Brain microvascular endothelial cell (primary cell): Measurements from ENCODE around the gene STX16.
"Not testable (repeated sequence)": the region's sequence is repeated elsewhere in the genome, so short reads cannot be mapped to it uniquely, and the experiment has no call there.

Experiments used
- DNase-seq: peaks from one replicate; pipeline ENCODE4 v3.0.0-alpha.2; 2020
- H3K27ac ChIP-seq: fragments of 250-450 bp; sonication (Bioruptor Pico); 2 replicates; pipeline ENCODE4 v1.5.1; 2020; ENCODE audit warnings: mild to moderate bottlenecking, moderate library complexity
- H3K27me3 ChIP-seq: fragments of 250-450 bp; sonication (Bioruptor Pico); replicated peaks from 2 replicates; pipeline ENCODE4 v1.5.1; 2020; ENCODE audit warnings: mild to moderate bottlenecking
- H3K36me3 ChIP-seq: fragments of 250-450 bp; sonication (Bioruptor Pico); replicated peaks from 2 replicates; pipeline ENCODE4 v1.5.1; 2020; ENCODE audit warnings: mild to moderate bottlenecking
- H3K4me3 ChIP-seq: 2 replicates; pipeline ENCODE4 v1.5.1; 2011; ENCODE audit warnings: low read depth, mild to moderate bottlenecking, control low read depth, low read length, moderate library complexity
- in situ Hi-C: cut with HindIII; loops from 2 replicates; pipeline ENCODE4 v1.10.0; 2017; ENCODE audit warnings: low sequenced_read_pairs, low pct_ligation_motif_present
- TF ChIP-seq, protein P1 (sequence below): IDR thresholded peaks from 2 replicates; pipeline ENCODE4 v1.5.1; 2011; ENCODE audit warnings: low read depth, mild to moderate bottlenecking, moderate library complexity, low read length, control low read depth, inconsistent platforms; ENCODE audit errors: missing control alignments

The STX16 gene

DNA sequence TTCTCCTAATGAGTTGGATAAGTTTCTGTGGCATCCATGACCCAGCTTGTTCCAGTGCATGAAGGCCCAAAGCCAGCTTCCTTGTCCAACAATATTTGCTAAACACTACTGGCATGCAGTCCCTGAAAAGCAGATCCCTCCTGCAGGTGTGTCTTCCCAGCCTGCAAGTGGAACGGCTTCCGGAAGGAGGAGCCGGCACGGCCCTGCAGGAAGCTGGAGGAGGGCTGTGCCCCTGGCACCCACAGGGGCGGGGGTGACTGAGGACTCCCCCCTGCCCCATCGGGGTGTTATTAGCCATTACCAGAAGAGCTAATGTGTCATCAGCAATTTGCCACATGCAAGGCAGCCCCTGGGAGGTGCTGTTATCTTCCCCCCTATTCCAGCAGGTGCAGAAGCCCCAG, 68.9 kb downstream of the STX16 start:
- TF ChIP-seq, protein P1, sequence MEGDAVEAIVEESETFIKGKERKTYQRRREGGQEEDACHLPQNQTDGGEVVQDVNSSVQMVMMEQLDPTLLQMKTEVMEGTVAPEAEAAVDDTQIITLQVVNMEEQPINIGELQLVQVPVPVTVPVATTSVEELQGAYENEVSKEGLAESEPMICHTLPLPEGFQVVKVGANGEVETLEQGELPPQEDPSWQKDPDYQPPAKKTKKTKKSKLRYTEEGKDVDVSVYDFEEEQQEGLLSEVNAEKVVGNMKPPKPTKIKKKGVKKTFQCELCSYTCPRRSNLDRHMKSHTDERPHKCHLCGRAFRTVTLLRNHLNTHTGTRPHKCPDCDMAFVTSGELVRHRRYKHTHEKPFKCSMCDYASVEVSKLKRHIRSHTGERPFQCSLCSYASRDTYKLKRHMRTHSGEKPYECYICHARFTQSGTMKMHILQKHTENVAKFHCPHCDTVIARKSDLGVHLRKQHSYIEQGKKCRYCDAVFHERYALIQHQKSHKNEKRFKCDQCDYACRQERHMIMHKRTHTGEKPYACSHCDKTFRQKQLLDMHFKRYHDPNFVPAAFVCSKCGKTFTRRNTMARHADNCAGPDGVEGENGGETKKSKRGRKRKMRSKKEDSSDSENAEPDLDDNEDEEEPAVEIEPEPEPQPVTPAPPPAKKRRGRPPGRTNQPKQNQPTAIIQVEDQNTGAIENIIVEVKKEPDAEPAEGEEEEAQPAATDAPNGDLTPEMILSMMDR, result no peak
- no peaks in the 10 kb centered on the region for H3K36me3 ChIP-seq
- no peak for DNase-seq
- in situ Hi-C loops, result no loop called here
- no peak overlapping the region for H3K4me3 ChIP-seq
- H3K27me3 ChIP-seq, result peaks cover 3% of the 10 kb centered on the region
- no peak overlapping the region for H3K27ac ChIP-seq

DNA sequence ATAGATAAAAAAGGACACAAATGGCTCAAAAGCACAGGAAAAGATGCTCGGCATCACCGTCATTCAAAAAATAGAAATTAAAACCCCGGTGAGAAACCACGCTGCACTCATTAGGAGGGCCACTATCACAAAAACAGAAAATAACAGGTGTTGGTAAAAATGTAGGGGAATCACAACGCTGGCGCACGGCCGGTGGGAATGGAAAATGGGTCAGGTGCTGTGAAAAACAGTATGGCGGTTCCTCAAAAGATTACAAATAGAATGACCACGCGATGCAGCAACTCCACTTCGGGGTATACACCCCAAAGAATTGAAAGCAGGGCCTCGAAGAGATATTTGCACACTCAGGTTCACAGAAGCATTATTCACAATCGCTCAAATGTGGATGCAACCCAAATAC, 69.8 kb downstream of the STX16 start:
- H3K27me3 ChIP-seq, result peaks cover 3% of the 10 kb centered on the region
- H3K4me3 ChIP-seq, result no peak overlapping the region
- in situ Hi-C loops, result no loop called here
- H3K36me3 ChIP-seq, result no peaks in the 10 kb centered on the region
- TF ChIP-seq, protein P1, result no peak
- no peak overlapping the region for H3K27ac ChIP-seq
- no peak for DNase-seq

DNA sequence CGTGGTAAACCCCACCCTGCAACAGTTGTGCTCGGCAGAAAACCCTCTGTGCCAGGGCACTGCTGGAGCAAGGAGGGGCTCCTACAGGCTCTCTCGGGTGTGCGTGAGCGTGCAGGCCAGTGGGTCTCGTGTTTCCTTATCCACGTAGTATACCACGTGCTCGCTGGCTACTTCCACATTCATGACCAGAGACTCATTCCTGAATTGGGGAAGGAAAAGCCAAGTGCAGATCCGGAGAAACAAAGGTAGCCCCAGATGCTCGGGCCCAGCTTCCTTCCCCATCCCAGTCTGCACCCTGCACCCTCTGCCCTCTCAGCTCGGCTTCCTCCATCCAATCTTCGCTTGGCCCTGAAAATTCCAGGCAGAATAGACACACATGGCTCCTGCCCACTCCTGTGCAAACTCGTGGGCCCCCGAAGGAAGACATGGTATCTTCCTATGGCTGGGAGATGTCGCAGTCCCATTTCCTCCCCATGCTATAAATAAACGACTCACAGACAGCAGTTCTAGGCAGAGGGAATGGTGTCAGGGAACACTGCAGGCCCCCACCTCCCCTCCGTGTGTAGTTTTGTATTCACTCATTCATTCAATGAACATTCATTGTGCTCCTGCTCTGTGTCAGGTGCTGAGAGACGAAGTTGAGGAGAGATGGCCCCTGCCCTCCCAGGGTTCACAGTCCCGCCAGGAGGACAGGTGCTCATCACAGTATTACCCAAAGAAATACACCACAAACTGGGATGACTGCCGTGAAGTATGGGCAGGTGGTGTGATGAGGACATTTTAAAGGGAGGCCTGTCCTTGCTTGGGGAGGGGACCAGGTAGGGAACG, 71.1 kb downstream of the STX16 start:
- H3K36me3 ChIP-seq, result no peaks in the 10 kb centered on the region
- no peak overlapping the region for H3K27ac ChIP-seq
- in situ Hi-C loops, result no loop called here
- no peak overlapping the region for H3K4me3 ChIP-seq
- DNase-seq, result no peak
- peaks cover 3% of the 10 kb centered on the region for H3K27me3 ChIP-seq
- TF ChIP-seq, protein P1, result no peak

DNA sequence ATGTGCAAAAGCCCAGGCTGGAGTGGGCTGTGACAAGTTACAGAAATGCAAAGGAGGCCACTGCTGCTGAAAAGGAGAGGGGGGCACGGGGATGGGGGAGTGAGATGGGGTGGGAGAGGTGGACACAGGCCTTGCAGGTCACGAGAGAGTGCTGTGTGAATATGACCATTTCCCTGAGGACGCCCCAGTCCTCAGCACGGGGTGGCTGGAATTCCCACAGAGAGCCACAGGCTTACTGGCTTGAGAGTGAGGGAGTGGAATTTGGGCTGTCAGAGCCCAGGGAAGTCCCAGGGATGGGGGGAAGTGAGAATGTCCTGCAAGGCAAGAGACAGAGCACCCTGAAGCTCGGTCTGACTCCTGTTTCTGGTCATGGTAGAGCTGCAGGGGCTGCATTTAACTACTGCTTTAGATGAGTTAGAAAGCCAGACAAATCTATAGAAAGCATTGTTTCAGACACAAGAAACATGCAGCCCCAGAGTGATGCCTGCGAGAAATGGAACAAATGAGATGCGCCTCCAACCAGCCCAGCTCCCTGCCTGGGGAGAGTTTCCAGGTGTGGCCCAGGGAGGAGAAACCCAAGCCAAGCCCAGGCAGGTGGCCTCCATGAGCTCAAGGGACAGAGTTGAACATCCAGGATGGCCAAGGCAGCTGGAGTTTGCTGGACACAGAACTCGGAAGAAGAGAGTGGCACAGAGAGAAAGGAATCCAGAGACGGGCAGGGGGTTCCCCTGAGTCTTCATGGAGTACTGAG, 72.0 kb downstream of the STX16 start:
- Histone ChIP-seq H3K27ac (no peak overlapping the region), H3K36me3 (no peaks in the 10 kb centered on the region), H3K4me3 (no peak overlapping the region), H3K27me3 (peaks cover 3% of the 10 kb centered on the region)
- no peak for DNase-seq
- in situ Hi-C loops, result no loop called here
- TF ChIP-seq, protein P1, result no peak

DNA sequence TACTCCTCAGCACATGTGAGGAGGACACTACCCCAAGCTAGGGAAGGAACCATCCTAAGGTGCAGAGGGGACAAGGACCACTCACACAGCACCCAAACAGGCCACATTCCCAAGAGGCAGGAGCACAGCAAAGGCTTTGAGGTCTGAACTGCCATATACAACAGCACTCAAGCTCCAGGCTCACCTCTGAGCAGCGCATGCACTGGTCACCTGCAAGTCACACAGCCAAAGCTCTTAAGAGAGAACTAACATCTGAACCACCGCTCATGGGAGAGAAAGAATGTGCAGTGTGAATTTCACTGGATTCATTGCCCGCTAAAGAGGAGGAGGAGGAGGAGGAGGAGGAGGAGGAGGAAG, 72.5 kb downstream of the STX16 start:
- H3K27me3 ChIP-seq, result peaks cover 3% of the 10 kb centered on the region
- in situ Hi-C loops, result no loop called here
- no peaks in the 10 kb centered on the region for H3K36me3 ChIP-seq
- no peak for DNase-seq
- H3K27ac ChIP-seq, result no peak overlapping the region
- H3K4me3 ChIP-seq, result no peak overlapping the region
- TF ChIP-seq, protein P1, result no peak

DNA sequence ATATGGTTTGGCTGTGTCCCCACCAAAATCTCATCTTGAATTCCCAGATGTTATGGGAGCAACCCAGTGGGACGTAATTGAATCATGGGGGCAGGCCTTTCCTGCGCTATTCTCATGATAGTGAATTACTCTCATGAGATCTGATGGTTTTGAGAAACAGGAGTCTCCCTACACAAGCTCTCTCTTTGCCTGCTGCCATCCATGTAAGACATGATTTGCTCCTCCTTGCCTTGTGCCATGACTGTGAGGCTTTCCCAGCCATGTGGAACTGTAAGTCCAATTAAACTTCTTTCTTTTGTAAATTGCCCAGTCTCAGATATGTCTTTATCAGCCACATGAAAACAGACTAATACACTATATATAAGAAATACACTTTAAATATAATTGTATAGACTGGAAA, 75.1 kb downstream of the STX16 start:
- in situ Hi-C loops, H3K27me3 ChIP-seq, H3K27ac ChIP-seq, H3K4me3 ChIP-seq, H3K36me3 ChIP-seq, DNase-seq: not testable (repeated sequence)
